Left ventricle myocardium inferior (tissue), 1 donor: ENCODE measurements around the gene USP10. TPM values are rescaled to one million over a fixed set of nuclear protein-coding genes. Genes with fewer than 3 reads are reported as not detected.
"Not testable (repeated sequence)": the region's sequence is repeated elsewhere in the genome, so short reads cannot be mapped to it uniquely, and the experiment has no call there.

Experiments used
- DNase-seq: peaks from one replicate; pipeline ENCODE4 v3.0.0-alpha.2; 2020
- H3K27ac ChIP-seq: fragments of 200-600 bp; replicated peaks from 2 replicates; pipeline ENCODE4 v1.8.0; 2021
- H3K27me3 ChIP-seq: fragments of 200-600 bp; 2 replicates; pipeline ENCODE4 v1.8.0; 2021; ENCODE audit warnings: low read depth
- H3K36me3 ChIP-seq: fragments of 200-600 bp; 2 replicates; pipeline ENCODE4 v1.8.0; 2021
- H3K4me1 ChIP-seq: fragments of 200-600 bp; 2 replicates; pipeline ENCODE4 v1.8.0; 2021
- H3K4me3 ChIP-seq: fragments of 200-600 bp; 2 replicates; pipeline ENCODE4 v1.8.0; 2021; ENCODE audit warnings: mild to moderate bottlenecking, moderate library complexity
- H3K9me3 ChIP-seq: fragments of 200-600 bp; replicated peaks from 2 replicates; pipeline ENCODE4 v1.8.0; 2021
- CTCF ChIP-seq: fragments of 200-600 bp; IDR thresholded peaks from 2 replicates; pipeline ENCODE4 v1.8.0; 2021; ENCODE audit warnings: antibody characterized with exemption, mild to moderate bottlenecking, borderline replicate concordance
- intact Hi-C: fragments of 100-400 bp; cut with micrococcal nuclease; formaldehyde crosslinking; loops from one replicate; pipeline ENCODE4 v1.11.0; 2022
- total RNA-seq: library from RNA; stranded (reverse); fragmentation: NEBNext Ultra II Directional; extraction: Animal tissue kit (Norgen Biotek cat#: 25700); gene quantifications from one replicate; pipeline ENCODE4 v1.2.1, GENCODE V29; 2021
- donor health status: DM: no; HTN: yes; CAD: no; lungs with severe emphysema.

Gene USP10
- total RNA-seq, 1 donor from 2014 or later: 66.7 TPM

- DNase-seq: no peak
- no peak for TF ChIP-seq CTCF
- no peaks in the 10 kb centered on the region for H3K9me3 ChIP-seq
Measured at GRCh38 chr16:84685210-84685609, 14.6 kb upstream of the USP10 start.

GRCh38 chr16:84686707-84687298 is 13.0 kb upstream of the USP10 start:
- TF ChIP-seq CTCF: no peak
- H3K4me1 ChIP-seq: no peaks in the 10 kb centered on the region
- DNase-seq: no peak
- H3K27me3 ChIP-seq: peaks cover 17% of the 10 kb centered on the region
- intact Hi-C loops: no loop called here
- H3K4me3 ChIP-seq: no peak overlapping the region
- no peak overlapping the region for H3K27ac ChIP-seq
- H3K9me3 ChIP-seq: no peaks in the 10 kb centered on the region
- H3K36me3 ChIP-seq: no peaks in the 10 kb centered on the region

More at GRCh38 chr16:84685210-84685609, 14.6 kb upstream of the USP10 start:
- intact Hi-C loops: no loop called here
- Histone ChIP-seq H3K27me3 (peaks cover 30% of the 10 kb centered on the region), H3K36me3 (no peaks in the 10 kb centered on the region), H3K4me3 (no peak overlapping the region), H3K27ac (no peak overlapping the region), H3K4me1 (no peaks in the 10 kb centered on the region)

GRCh38 chr16:84687715-84688114 is 12.1 kb upstream of the USP10 start:
- no peak for DNase-seq
- Histone ChIP-seq H3K4me1 (no peaks in the 10 kb centered on the region), H3K36me3 (no peaks in the 10 kb centered on the region)

GRCh38 chr16:84688163-84688562 is 11.6 kb upstream of the USP10 start:
- H3K4me3 ChIP-seq, DNase-seq, intact Hi-C loops: not testable (repeated sequence)

More at GRCh38 chr16:84687715-84688114, 12.1 kb upstream of the USP10 start:
- Histone ChIP-seq H3K4me3 (no peak overlapping the region), H3K27me3 (peaks cover 17% of the 10 kb centered on the region), H3K27ac (no peak overlapping the region), H3K9me3 (no peaks in the 10 kb centered on the region)
- no peak for TF ChIP-seq CTCF
- intact Hi-C loops: no loop called here

GRCh38 chr16:84689111-84689510 is 10.7 kb upstream of the USP10 start:
- no peaks in the 10 kb centered on the region for H3K4me1 ChIP-seq
- TF ChIP-seq CTCF: no peak
- no peaks in the 10 kb centered on the region for H3K36me3 ChIP-seq
- no peak for DNase-seq
- H3K9me3 ChIP-seq: no peaks in the 10 kb centered on the region
- intact Hi-C loops: no loop called here
- H3K4me3 ChIP-seq: no peak overlapping the region
- peaks cover 9% of the 10 kb centered on the region for H3K27me3 ChIP-seq
- no peak overlapping the region for H3K27ac ChIP-seq

More at GRCh38 chr16:84688163-84688562, 11.6 kb upstream of the USP10 start:
- H3K36me3 ChIP-seq, H3K27ac ChIP-seq, H3K4me1 ChIP-seq, H3K9me3 ChIP-seq: not testable (repeated sequence)
- H3K27me3 ChIP-seq: peaks cover 17% of the 10 kb centered on the region

- H3K27ac ChIP-seq: no peak overlapping the region
- no peaks in the 10 kb centered on the region for H3K36me3 ChIP-seq
- H3K9me3 ChIP-seq: no peaks in the 10 kb centered on the region
- DNase-seq: no peak
- no peak overlapping the region for H3K4me3 ChIP-seq
- intact Hi-C loops: no loop called here
- no peak for TF ChIP-seq CTCF
- no peaks in the 10 kb centered on the region for H3K27me3 ChIP-seq
- H3K4me1 ChIP-seq: no peaks in the 10 kb centered on the region
Measured at GRCh38 chr16:84690088-84690819, 9.5 kb upstream of the USP10 start.
